HCT116 (cell line): ENCODE results near the gene TMPRSS11A.

Experiments
- ATF3 ChIP-seq: IDR thresholded peaks from 2 replicates; pipeline ENCODE4 v1.6.1; 2012
- CBX3 ChIP-seq: IDR thresholded peaks from 2 replicates; pipeline ENCODE4 v1.6.1; 2012; ENCODE audit warnings: low read depth
- CTCF ChIP-seq, 3 experiments: fragments of 200-600 bp in 1 of 3; sonication (generic) in 1 of 3; IDR thresholded peaks in 2 of 3; conservative IDR thresholded peaks in 1 of 3; 2 replicates each; pipeline ENCODE4 v1.5.1; 2012 to 2017; ENCODE audit warnings: low read depth in 2 of 3, low read length in 2 of 3, antibody characterized with exemption in 1 of 3, borderline replicate concordance in 1 of 3, control low read depth in 1 of 3, mild to moderate bottlenecking in 1 of 3, mixed read lengths in 1 of 3, mixed run types in 1 of 3, moderate library complexity in 1 of 3; ENCODE audit not compliant: insufficient read depth in 1 of 3
- EZH2 ChIP-seq: fragments of 200-600 bp; sonication (generic); IDR thresholded peaks from 2 replicates; pipeline ENCODE4 v1.6.1; 2017; ENCODE audit warnings: antibody characterized with exemption, mixed run types
- FOSL1 ChIP-seq: IDR thresholded peaks from 2 replicates; pipeline ENCODE4 v1.6.1; 2012; ENCODE audit warnings: low read depth
- JUND ChIP-seq: IDR thresholded peaks from 2 replicates; pipeline ENCODE4 v1.6.1; 2012
- MAX ChIP-seq: IDR thresholded peaks from 2 replicates; pipeline ENCODE4 v1.6.1; 2012
- POLR2A ChIP-seq: IDR thresholded peaks from 2 replicates; pipeline ENCODE4 v1.7.0; 2011; ENCODE audit warnings: borderline replicate concordance; ENCODE audit not compliant: insufficient read depth, insufficient read length; ENCODE audit errors: extremely low read depth
- POLR2AphosphoS5 ChIP-seq: IDR thresholded peaks from 2 replicates; pipeline ENCODE4 v1.6.1; 2011; ENCODE audit warnings: mild to moderate bottlenecking, low read depth, low read length, moderate library complexity
- REST ChIP-seq: IDR thresholded peaks from 2 replicates; pipeline ENCODE4 v1.6.1; 2012; ENCODE audit warnings: low read depth
- TCF7L2 ChIP-seq: IDR thresholded peaks from 2 replicates; pipeline ENCODE4 v1.7.0; 2011; ENCODE audit warnings: borderline replicate concordance, inconsistent platforms; ENCODE audit not compliant: insufficient read depth, insufficient read length; ENCODE audit errors: extremely low read depth
- ZBTB33 ChIP-seq: IDR thresholded peaks from 2 replicates; pipeline ENCODE4 v1.6.1; 2011; ENCODE audit warnings: mild to moderate bottlenecking, low read length, moderate library complexity; ENCODE audit not compliant: insufficient replicate concordance; ENCODE audit errors: extremely low read depth
- ZNF274 ChIP-seq: fragments of 200-500 bp; sonication (Bioruptor generic); IDR thresholded peaks from 2 replicates; pipeline ENCODE4 v1.6.1; 2014; ENCODE audit warnings: mild to moderate bottlenecking, low read depth, low read length, inconsistent platforms

- TF ChIP-seq EZH2 (no peak), CTCF (IDR thresholded peaks at IDR 0.05 in 2 of 3, conservative IDR thresholded peaks at IDR 0.05 in 1 of 3; ENCODE audit: borderline replicate concordance in 1 of 3, insufficient read depth in 1 of 3, low read depth in 2 of 3, low read length in 2 of 3) (no peak), TCF7L2 (no peak), MAX (no peak), JUND (no peak), FOSL1 (peak; percentile 32; the same call in 1 of the 2 replicates), POLR2A (no peak), REST (no peak), POLR2AphosphoS5 (no peak), ZBTB33 (no peak), ZNF274 (no peak), CBX3 (no peak), ATF3 (no peak)
Measured at GRCh38 chr4:67928546-67928945, 34.7 kb downstream of the TMPRSS11A start.
